Retinal pigment epithelial cell (primary cell): ENCODE measurements around the gene TSHZ1.

ENCODE experiments used
- DNase-seq: peaks from one replicate; pipeline ENCODE4 v3.0.0-alpha.2; 2010; ENCODE audit warnings: low read depth
- H3K4me3 ChIP-seq: 2 replicates; pipeline ENCODE4 v1.5.1; 2011; ENCODE audit warnings: mild to moderate bottlenecking, low read length, control low read depth, moderate library complexity
- CTCF ChIP-seq: conservative IDR thresholded peaks from 2 replicates; pipeline ENCODE4 v1.5.1; 2011; ENCODE audit warnings: low read depth, low read length, control low read depth, inconsistent platforms

The TSHZ1 gene

GRCh38 chr18:75249672-75250470, 39.3 kb downstream of the TSHZ1 start:
- TF ChIP-seq CTCF: no peak
- H3K4me3 ChIP-seq: no peak overlapping the region
- no peak for DNase-seq

- TF ChIP-seq CTCF: no peak
- DNase-seq: no peak
- H3K4me3 ChIP-seq: no peak overlapping the region
Measured at GRCh38 chr18:75250471-75250821, 39.8 kb downstream of the TSHZ1 start.

GRCh38 chr18:75251466-75251865, 40.9 kb downstream of the TSHZ1 start:
- TF ChIP-seq CTCF: no peak
- no peak for DNase-seq
- no peak overlapping the region for H3K4me3 ChIP-seq

- DNase-seq: no peak
- H3K4me3 ChIP-seq: no peak overlapping the region
- TF ChIP-seq CTCF: no peak
Measured at GRCh38 chr18:75252136-75252535, 41.5 kb downstream of the TSHZ1 start.

- TF ChIP-seq CTCF: no peak
- no peak overlapping the region for H3K4me3 ChIP-seq
- no peak for DNase-seq
Measured at GRCh38 chr18:75253043-75253442, 42.4 kb downstream of the TSHZ1 start.

GRCh38 chr18:75253784-75254183, 43.2 kb downstream of the TSHZ1 start:
- no peak for DNase-seq
- H3K4me3 ChIP-seq: no peak overlapping the region
- TF ChIP-seq CTCF: no peak

- no peak for DNase-seq
- TF ChIP-seq CTCF: no peak
- no peak overlapping the region for H3K4me3 ChIP-seq
Measured at GRCh38 chr18:75255094-75255493, 44.5 kb downstream of the TSHZ1 start.
